RPMI8226 (cell line): ENCODE data around the gene BRINP3.
"Not testable (repeated sequence)": the region's sequence is repeated elsewhere in the genome, so short reads cannot be mapped to it uniquely, and the experiment has no call there.

Source experiments
- DNase-seq: peaks from one replicate; pipeline ENCODE4 v3.0.0-alpha.2; 2015

BRINP3 gene

GRCh38 chr1:190477762-190478148 lies at the start of gene BRINP3:
BRINP3 (minus strand) TSS chr1:190477864.
- no peak for DNase-seq

GRCh38 chr1:190511554-190511953 lies 33.9 kb upstream of the BRINP3 start:
- no peak for DNase-seq

GRCh38 chr1:190507357-190507756 lies 29.7 kb upstream of the BRINP3 start:
- DNase-seq, result no peak

DNA sequence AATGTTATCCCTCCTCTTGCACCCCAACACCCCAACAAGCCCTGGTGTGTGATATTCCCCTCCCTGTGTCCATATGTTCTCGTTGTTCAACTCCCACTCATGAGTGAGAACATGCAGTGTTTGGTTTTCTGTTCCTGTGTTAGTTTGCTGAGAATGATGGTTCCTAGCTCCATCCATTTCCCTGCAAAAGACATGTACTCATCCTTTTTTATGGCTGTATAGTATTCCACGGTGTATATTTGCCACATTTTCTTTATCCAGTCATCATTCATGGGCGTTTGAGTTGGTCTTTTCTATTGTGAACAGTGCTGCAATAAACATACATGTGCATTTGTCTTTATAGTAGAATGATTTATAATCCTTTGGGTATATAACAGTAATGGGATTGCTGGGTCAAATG lies 26.9 kb upstream of the BRINP3 start:
- DNase-seq, result not testable (repeated sequence)

- DNase-seq, result no peak
Measured at GRCh38 chr1:190497565-190497964, 19.9 kb upstream of the BRINP3 start.

GRCh38 chr1:190494451-190494850 lies 16.8 kb upstream of the BRINP3 start:
- DNase-seq, result no peak

DNA sequence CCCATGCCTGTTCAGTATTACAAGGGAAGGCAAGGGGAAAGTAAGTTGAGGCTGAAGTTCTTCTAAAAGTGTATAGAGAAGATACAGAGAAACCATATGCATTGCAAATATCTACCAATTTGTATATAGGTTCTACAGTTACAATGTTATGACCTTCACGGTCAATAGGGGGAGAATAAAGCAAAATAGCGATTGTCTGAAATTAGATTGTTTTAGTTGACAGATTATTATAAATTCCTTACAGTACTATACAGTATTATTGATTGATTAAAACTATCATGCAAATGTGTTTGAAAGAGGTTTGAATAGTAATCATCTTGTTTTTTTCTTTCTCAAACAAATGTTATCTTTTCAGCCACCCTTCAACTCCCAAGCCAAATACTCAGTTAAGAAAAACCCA lies 13.7 kb upstream of the BRINP3 start:
- DNase-seq, result no peak

DNA sequence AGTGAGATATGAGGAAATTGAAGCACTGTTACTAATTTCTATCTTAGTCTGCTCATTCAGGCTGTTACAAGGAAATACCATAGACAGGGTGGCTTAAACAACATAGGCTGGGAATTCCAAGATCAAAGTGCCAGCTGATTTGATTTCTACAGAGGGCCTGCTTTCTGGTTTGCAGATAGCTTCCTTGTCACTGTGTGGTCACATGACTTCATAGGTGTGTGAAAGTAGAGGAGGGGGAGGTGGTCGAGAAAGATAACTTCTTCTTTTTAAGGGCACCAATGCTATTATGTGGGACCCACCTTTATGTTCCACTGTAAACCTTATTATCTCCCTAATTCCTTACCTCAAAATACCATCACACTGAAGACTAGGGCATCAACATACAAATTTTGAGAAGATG lies 6.4 kb upstream of the BRINP3 start:
- DNase-seq, result no peak

GRCh38 chr1:190480231-190480630 lies 2.6 kb upstream of the BRINP3 start:
- no peak for DNase-seq

DNA sequence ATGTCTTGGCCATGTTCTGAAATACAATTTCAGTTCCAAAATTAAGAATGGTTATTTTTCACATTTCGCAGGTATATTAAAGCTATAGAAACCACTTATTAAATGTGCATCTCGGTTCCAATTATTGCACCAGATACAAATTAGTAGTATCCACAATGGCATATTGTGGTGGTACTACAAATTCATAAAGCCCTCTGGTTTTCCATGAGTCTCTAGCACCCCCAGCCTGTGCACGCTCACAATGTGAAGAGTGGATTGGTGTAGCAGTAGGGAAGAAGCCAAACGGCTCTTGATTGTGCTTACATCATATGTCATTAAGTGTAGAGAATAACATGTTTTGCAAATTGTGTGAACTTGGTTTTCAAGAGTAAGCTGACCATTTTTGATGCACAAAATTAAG lies 1.9 kb upstream of the BRINP3 start:
- DNase-seq, result no peak

GRCh38 chr1:190479050-190479397 lies 1.4 kb upstream of the BRINP3 start:
- no peak for DNase-seq

DNA sequence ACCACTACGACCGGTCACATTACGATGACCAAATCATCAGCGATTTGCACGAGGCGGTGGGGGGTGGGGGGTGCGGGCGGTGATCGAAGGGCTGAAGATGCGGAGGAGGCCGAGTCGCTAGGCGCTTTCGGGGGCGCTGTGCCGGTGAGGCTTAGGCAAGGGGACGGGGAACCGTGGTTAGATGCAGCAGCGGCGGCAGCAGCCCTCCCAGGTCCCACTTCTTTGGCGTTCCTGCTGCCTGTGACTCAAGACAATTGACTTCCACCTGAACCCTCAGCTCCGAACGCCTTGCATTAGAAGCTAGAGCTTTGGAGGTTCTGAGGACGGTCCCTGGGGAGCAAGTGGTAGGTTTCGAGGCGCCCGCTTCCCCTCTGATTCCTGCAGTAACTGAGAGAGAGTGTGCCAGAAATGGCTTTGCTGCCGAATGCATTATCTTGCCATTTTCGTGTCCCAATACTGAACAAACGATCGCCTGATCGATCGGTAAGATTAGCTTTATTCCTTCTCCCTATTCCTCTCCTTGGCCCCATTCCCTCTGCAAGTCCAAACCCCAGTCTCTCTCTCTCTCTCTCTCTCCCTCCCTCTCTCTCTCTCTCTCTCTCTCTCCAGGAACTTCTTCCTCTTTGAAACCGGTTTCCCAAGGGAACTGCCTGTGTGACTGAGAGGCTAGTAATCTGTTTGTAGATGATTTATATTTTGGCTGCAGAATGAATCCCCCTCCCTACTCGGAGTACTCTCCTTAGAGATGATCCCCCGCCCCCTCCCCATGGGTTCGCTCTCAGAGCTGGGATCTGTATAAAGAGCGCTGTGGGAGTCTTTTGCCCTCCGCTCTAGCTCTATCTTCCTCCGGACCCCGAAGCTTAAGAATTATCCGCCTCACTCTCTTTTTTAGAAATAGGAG lies 735 bp upstream of the BRINP3 start:
- no peak for DNase-seq

- DNase-seq, result no peak
Measured at GRCh38 chr1:190476806-190477205, 858 bp downstream of the BRINP3 start.

DNA sequence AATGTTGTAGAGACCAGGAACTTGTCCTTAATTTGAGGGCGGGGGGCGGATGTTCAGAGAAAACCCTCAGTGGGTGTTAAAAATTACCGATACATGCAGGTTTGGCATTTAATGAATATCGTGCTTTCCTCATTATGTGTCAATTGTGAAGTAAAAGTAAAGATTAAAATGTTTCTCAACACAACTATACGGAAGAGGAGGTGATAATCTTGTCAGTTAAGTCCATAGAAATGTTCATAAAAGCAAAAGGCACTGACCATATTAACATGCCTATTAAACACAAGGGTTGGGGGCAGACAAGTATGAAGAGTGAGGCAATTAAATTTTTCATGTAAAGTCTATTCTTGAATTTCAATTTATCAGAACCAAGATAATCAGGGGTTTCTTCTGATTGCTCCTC lies 1.3 kb downstream of the BRINP3 start:
- no peak for DNase-seq

GRCh38 chr1:190475421-190476141 lies 2.1 kb downstream of the BRINP3 start:
- no peak for DNase-seq

DNA sequence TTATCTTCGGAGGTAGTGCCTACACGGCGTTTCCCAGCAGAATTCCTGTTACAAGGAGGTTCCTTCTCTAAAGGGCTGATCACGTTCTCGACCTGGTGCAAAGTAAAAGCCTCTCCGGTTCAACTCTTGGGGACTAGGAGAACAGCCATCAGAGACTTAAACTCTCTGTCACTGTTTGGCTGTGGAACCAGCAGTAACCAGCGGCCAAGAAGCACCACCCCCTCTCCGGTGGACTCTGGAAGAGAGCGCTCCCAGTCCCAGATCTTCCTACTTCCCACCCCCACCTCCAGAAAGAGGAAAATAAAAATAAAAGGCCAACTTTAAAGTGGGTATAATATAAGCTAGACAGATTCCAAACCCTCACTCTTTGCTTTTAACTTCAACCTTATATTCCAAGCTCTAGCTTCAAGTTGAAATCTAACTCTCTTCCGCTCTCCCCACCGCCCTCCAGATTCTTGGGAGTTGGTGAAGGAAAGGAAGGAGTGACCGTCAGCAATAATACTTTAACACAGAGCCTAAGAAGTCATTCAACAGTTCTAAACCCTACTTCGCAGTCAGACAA lies 2.9 kb downstream of the BRINP3 start:
- no peak for DNase-seq

DNA sequence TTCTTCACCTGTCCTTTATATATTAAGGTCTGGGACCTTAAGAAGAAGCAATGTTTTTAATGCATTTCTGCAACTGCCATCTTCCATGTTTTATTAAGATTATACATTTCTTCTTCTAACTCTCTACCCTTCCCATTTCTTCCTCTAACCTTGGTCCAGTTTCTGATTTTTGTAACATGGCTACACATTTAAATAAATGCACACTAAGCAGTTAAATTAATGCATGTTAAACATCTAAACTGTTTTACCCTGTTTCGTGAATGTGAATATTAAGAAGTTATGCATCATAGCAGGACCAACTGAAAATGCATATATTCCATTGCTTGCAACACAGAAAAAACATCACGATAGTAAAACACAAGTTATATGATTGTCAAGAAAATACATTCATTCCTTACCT lies 3.7 kb downstream of the BRINP3 start:
- DNase-seq, result no peak

- DNase-seq, result no peak
Measured at GRCh38 chr1:190472494-190472893, 5.2 kb downstream of the BRINP3 start.

GRCh38 chr1:190472042-190472441 lies 5.6 kb downstream of the BRINP3 start:
- no peak for DNase-seq

- no peak for DNase-seq
Measured at GRCh38 chr1:190464690-190465089, 13.0 kb downstream of the BRINP3 start.

- DNase-seq, result no peak
Measured at GRCh38 chr1:190456129-190456528, 21.5 kb downstream of the BRINP3 start.

DNA sequence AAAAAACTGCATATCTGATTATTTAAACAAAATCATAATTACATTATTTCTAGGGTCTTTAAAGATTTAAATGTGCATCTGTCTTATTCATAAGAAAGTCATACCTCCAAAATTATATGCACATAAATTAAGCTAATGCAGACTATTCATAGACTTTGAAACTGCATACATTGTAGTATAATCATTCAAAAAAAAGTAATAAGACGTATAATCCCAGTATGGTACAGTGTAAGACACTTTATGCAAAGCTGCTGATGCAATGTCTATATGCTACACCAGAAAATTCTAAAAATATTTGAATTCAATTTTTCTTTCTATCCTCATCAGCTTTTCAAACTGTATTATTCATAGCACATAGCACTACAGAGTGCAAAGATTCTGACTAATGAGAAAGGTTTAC lies 22.0 kb downstream of the BRINP3 start:
- no peak for DNase-seq

GRCh38 chr1:190453550-190453949 lies 24.1 kb downstream of the BRINP3 start:
- DNase-seq, result no peak

- DNase-seq, result no peak
Measured at GRCh38 chr1:190452272-190452848, 25.3 kb downstream of the BRINP3 start.
